Prostate gland (tissue), 2 donors: ENCODE data around the gene CIC.

Experiments used
- CTCF ChIP-seq, 4 experiments: fragments of 200-600 bp in 2 of 4; fragments of 450-650 bp in 2 of 4; sonication (generic) in 2 of 4; IDR thresholded peaks; 1 replicate in 3 of 4; 2 replicates in 1 of 4; pipeline ENCODE4 v1.5.1; 2016 to 2019; ENCODE audit warnings: antibody characterized with exemption in 4 of 4, mild to moderate bottlenecking in 2 of 4, moderate library complexity in 2 of 4
- POLR2A ChIP-seq: fragments of 450-650 bp; IDR thresholded peaks from one replicate; pipeline ENCODE4 v1.6.1; 2016; ENCODE audit warnings: antibody characterized with exemption, mild to moderate bottlenecking

GRCh38 chr19:42332059-42332458, 63.0 kb downstream of the CIC start:
- TF ChIP-seq CTCF (IDR thresholded peaks at IDR 0.05) (no peak), POLR2A (no peak)
